Measurements from ENCODE around the gene HLA-E. TPM values are rescaled to one million over a fixed set of nuclear protein-coding genes. Genes with fewer than 3 reads are reported as not detected.
A peak's percentile ranks its signal among the peaks of the same experiment; 100 is the strongest.

The HLA-E gene
- total and polyA plus RNA-seq, 2 of the 13 experiments (the other 11 are each of a cell fraction or from before 2014, with no cell fraction given), result 45.2 to 90.4 TPM

DNA sequence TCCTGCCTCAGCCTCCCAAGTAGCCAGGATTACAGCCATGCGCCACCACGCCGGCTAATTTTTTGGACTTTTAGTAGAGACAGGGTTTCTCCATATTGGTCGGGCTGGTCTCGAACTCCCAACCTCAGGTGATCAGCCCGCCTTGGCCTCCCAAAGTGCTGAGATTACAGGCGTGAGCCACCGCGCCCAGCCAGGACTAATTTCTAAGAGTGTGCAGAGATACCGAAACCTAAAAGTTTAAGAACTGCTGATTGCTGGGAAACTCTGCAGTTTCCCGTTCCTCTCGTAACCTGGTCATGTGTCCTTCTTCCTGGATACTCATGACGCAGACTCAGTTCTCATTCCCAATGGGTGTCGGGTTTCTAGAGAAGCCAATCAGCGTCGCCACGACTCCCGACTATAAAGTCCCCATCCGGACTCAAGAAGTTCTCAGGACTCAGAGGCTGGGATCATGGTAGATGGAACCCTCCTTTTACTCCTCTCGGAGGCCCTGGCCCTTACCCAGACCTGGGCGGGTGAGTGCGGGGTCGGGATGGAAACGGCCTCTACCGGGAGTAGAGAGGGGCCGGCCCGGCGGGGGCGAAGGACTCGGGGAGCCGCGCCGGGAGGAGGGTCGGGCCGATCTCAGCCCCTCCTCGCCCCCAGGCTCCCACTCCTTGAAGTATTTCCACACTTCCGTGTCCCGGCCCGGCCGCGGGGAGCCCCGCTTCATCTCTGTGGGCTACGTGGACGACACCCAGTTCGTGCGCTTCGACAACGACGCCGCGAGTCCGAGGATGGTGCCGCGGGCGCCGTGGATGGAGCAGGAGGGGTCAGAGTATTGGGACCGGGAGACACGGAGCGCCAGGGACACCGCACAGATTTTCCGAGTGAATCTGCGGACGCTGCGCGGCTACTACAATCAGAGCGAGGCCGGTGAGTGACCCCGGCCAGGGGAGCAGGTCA lies at the start of gene HLA-E (continued):
- no peak for TF ChIP-seq PAXIP1 (CRISPR knock-in tag; conservative IDR thresholded peaks at IDR 0.05)
- peak; percentile 68 for TF ChIP-seq YEATS4 (CRISPR knock-in tag; IDR thresholded peaks at IDR 0.05; ENCODE audit: borderline replicate concordance)
- 0 out of 2 replicates have a peak, but pooled peaks have one; percentile 40 for TF ChIP-seq E2F1 (CRISPR knock-in tag; IDR thresholded peaks at IDR 0.05)
- peak; percentile 100 for TF ChIP-seq RFXANK (CRISPR knock-in tag; IDR thresholded peaks at IDR 0.05)
- no peak for TF ChIP-seq TOPORS (CRISPR knock-in tag; IDR thresholded peaks at IDR 0.05)
- TF ChIP-seq ZNF644 (CRISPR knock-in tag; IDR thresholded peaks at IDR 0.05; ENCODE audit: low read depth), result no peak
- TF ChIP-seq KLF9 (CRISPR knock-in tag; IDR thresholded peaks at IDR 0.05; ENCODE audit: low read depth), result no peak
- peak; percentile 27; the same call in 1 of the 2 replicates for TF ChIP-seq ZBTB25 (CRISPR knock-in tag; IDR thresholded peaks at IDR 0.05)
- TF ChIP-seq, protein P1, sequence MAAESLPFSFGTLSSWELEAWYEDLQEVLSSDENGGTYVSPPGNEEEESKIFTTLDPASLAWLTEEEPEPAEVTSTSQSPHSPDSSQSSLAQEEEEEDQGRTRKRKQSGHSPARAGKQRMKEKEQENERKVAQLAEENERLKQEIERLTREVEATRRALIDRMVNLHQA (CRISPR knock-in tag; IDR thresholded peaks at IDR 0.05), result no peak
- TF ChIP-seq ZBTB21 (CRISPR knock-in tag; IDR thresholded peaks at IDR 0.05), result no peak
- peak; percentile 43; the same call in 1 of the 2 replicates for TF ChIP-seq ZNF7 (CRISPR knock-in tag; IDR thresholded peaks at IDR 0.05)
- no peak for TF ChIP-seq LRRFIP1 (CRISPR knock-in tag; conservative IDR thresholded peaks at IDR 0.05)
- TF ChIP-seq, protein P2, sequence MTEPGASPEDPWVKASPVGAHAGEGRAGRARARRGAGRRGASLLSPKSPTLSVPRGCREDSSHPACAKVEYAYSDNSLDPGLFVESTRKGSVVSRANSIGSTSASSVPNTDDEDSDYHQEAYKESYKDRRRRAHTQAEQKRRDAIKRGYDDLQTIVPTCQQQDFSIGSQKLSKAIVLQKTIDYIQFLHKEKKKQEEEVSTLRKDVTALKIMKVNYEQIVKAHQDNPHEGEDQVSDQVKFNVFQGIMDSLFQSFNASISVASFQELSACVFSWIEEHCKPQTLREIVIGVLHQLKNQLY (CRISPR knock-in tag; IDR thresholded peaks at IDR 0.05), result no peak
- peak; percentile 45 for TF ChIP-seq ZMYM4 (CRISPR knock-in tag; IDR thresholded peaks at IDR 0.05)
- TF ChIP-seq GATA4 (IDR thresholded peaks at IDR 0.05; ENCODE audit: borderline replicate concordance, low read depth), result peak; percentile 44; the same call in 1 of the 2 replicates
- peak; percentile 90; the same call in 1 of the 2 replicates for TF ChIP-seq ZNF333 (CRISPR knock-in tag; IDR thresholded peaks at IDR 0.05; ENCODE audit: borderline replicate concordance)
